IMR-90 (cell line): Measurements from ENCODE around the gene TENM4. TPM values are rescaled to one million over a fixed set of nuclear protein-coding genes. Genes with fewer than 3 reads are reported as not detected.
A peak's percentile ranks its signal among the peaks of the same experiment; 100 is the strongest.

Experiments
- ATAC-seq: fragments of 200-7000 bp; cut with Tn5 transposase; 2 replicates; pipeline ENCODE4 v1.9.1; 2020; ENCODE audit warnings: low read depth, mild to moderate bottlenecking, moderate library complexity
- BruUV-seq: library from RNA; stranded (reverse); fragments of 400-500 nt; replicated peaks from 2 replicates; lab custom pipeline; 2021; lab: Mats Ljungman, UMichigan
- CTCF ChIA-PET: fragments of 300-600 bp; formaldehyde crosslinking; extraction: SDS; loops from one replicate; lab custom pipeline; 2021; ENCODE audit warnings: antibody characterized with exemption; lab: Yijun Ruan, JAX
- POLR2A ChIA-PET: fragments of 300-600 bp; sonication (Branson Sonifier 250); formaldehyde crosslinking; loops from one replicate; lab custom pipeline; 2022; ENCODE audit warnings: antibody characterized with exemption; ENCODE audit not compliant: unreplicated experiment; lab: Charles Lee
- DNase-seq: peaks from one replicate; pipeline ENCODE4 v3.0.0; 2013
- H2AFZ ChIP-seq: replicated peaks from 2 replicates; pipeline ENCODE3; 2013; ENCODE audit warnings: low read length, mild to moderate bottlenecking; ENCODE audit not compliant: poor library complexity
- H2AK5ac ChIP-seq: 2 replicates; pipeline ENCODE4 v1.6.1; 2013; ENCODE audit warnings: low read depth, low read length, inconsistent platforms
- H2AK9ac ChIP-seq: replicated peaks from 2 replicates; pipeline ENCODE3; 2013; ENCODE audit warnings: mild to moderate bottlenecking, low read depth, low read length, moderate library complexity; ENCODE audit not compliant: poor library complexity
- H2BK120ac ChIP-seq: 2 replicates; pipeline ENCODE4 v1.6.1; 2013; ENCODE audit warnings: low read depth, low read length, inconsistent platforms
- H2BK15ac ChIP-seq: 3 replicates; pipeline ENCODE4 v1.6.1; 2013; ENCODE audit warnings: low read depth, low read length, inconsistent platforms
- H2BK20ac ChIP-seq: 2 replicates; pipeline ENCODE4 v1.6.1; 2013; ENCODE audit warnings: low read depth, mild to moderate bottlenecking, inconsistent platforms, low read length, moderate library complexity
- H2BK5ac ChIP-seq: 2 replicates; pipeline ENCODE4 v1.6.1; 2013; ENCODE audit warnings: mild to moderate bottlenecking, low read depth, low read length, inconsistent platforms; ENCODE audit not compliant: poor library complexity, severe bottlenecking
- H3K14ac ChIP-seq: replicated peaks from 2 replicates; pipeline ENCODE4 v1.6.1; 2013; ENCODE audit warnings: low read depth, low read length, inconsistent platforms
- H3K18ac ChIP-seq: 2 replicates; pipeline ENCODE4 v1.6.1; 2013; ENCODE audit warnings: low read depth, low read length, control low read depth
- H3K23ac ChIP-seq: 2 replicates; pipeline ENCODE4 v1.6.1; 2013; ENCODE audit warnings: low read depth, low read length, inconsistent platforms
- H3K27ac ChIP-seq: 2 replicates; pipeline ENCODE4 v1.5.1; 2013; ENCODE audit warnings: mild to moderate bottlenecking, control low read depth, low read length; ENCODE audit not compliant: insufficient read depth
- H3K27me3 ChIP-seq: 2 replicates; pipeline ENCODE4 v1.6.1; 2013; ENCODE audit warnings: low read length; ENCODE audit not compliant: control insufficient read depth, insufficient read depth
- H3K36me3 ChIP-seq: 2 replicates; pipeline ENCODE4 v1.6.1; 2013; ENCODE audit warnings: low read length, mixed read lengths; ENCODE audit not compliant: control insufficient read depth, insufficient read depth
- H3K4ac ChIP-seq: 2 replicates; pipeline ENCODE4 v1.6.1; 2013; ENCODE audit warnings: low read depth, low read length, inconsistent platforms
- H3K4me1 ChIP-seq: 2 replicates; pipeline ENCODE4 v1.6.1; 2013; ENCODE audit warnings: low read length, mixed read lengths; ENCODE audit not compliant: control insufficient read depth, insufficient read depth
- H3K4me2 ChIP-seq: 2 replicates; pipeline ENCODE4 v1.6.1; 2013; ENCODE audit warnings: low read depth, mild to moderate bottlenecking, control low read depth, low read length, moderate library complexity
- H3K4me3 ChIP-seq: 2 replicates; pipeline ENCODE4 v1.5.1; 2013; ENCODE audit warnings: low read depth, mild to moderate bottlenecking, control low read depth, low read length, moderate library complexity; ENCODE audit not compliant: insufficient read depth
- H3K56ac ChIP-seq: 2 replicates; pipeline ENCODE4 v1.6.1; 2013; ENCODE audit warnings: low read length, inconsistent platforms; ENCODE audit not compliant: insufficient read depth; ENCODE audit errors: extremely low read depth
- H3K79me1 ChIP-seq, 2 experiments: 2 replicates each; pipeline ENCODE4 v1.6.1; 2013; ENCODE audit warnings: low read length in 2 of 2, inconsistent platforms in 1 of 2, low read depth in 1 of 2
- H3K9ac ChIP-seq: 2 replicates; pipeline ENCODE4 v1.6.1; 2013; ENCODE audit warnings: low read depth, low read length, control low read depth
- H3K9me1 ChIP-seq: 2 replicates; pipeline ENCODE4 v1.6.1; 2013; ENCODE audit warnings: low read length, inconsistent platforms; ENCODE audit not compliant: insufficient read depth
- H3K9me3 ChIP-seq: 2 replicates; pipeline ENCODE4 v1.6.1; 2013; ENCODE audit warnings: low read length; ENCODE audit not compliant: control insufficient read depth, insufficient read depth
- H4K20me1 ChIP-seq: 2 replicates; pipeline ENCODE4 v1.6.1; 2013; ENCODE audit warnings: low read length, inconsistent platforms; ENCODE audit not compliant: insufficient read depth
- H4K5ac ChIP-seq: 2 replicates; pipeline ENCODE4 v1.6.1; 2013; ENCODE audit warnings: mild to moderate bottlenecking, low read depth, low read length, control low read depth
- H4K8ac ChIP-seq, 2 experiments: 2 replicates each; pipeline ENCODE4 v1.6.1; 2013; ENCODE audit warnings: low read depth in 2 of 2, low read length in 2 of 2, control low read depth in 1 of 2, inconsistent platforms in 1 of 2
- H4K91ac ChIP-seq: 2 replicates; pipeline ENCODE4 v1.6.1; 2013; ENCODE audit warnings: low read depth, low read length, inconsistent platforms; ENCODE audit not compliant: insufficient read depth
- BHLHE40 ChIP-seq: fragments of 150-350 bp; IDR thresholded peaks from 2 replicates; pipeline ENCODE4 v1.6.1; 2016; ENCODE audit warnings: mild to moderate bottlenecking, low read depth, low read length
- CEBPB ChIP-seq: IDR thresholded peaks from 2 replicates; pipeline ENCODE4 v1.6.1; 2012; ENCODE audit warnings: low read depth, low read length, improper control_type of control experiment
- CHD1 ChIP-seq: IDR thresholded peaks from 2 replicates; pipeline ENCODE4 v1.6.1; 2012; ENCODE audit warnings: low read depth, low read length, improper control_type of control experiment
- CTCF ChIP-seq: conservative IDR thresholded peaks from 2 replicates; pipeline ENCODE4 v1.5.1; 2012; ENCODE audit warnings: mild to moderate bottlenecking, low read depth, low read length, improper control_type of control experiment
- FOS ChIP-seq: fragments of 150-350 bp; IDR thresholded peaks from 2 replicates; pipeline ENCODE4 v1.6.1; 2016; ENCODE audit warnings: low read depth, low read length
- MAFK ChIP-seq: IDR thresholded peaks from 2 replicates; pipeline ENCODE4 v1.6.1; 2012; ENCODE audit warnings: low read depth, low read length, improper control_type of control experiment
- NFE2L2 ChIP-seq: fragments of 150-350 bp; IDR thresholded peaks from 2 replicates; pipeline ENCODE4 v1.6.1; 2016; ENCODE audit warnings: low read depth, mild to moderate bottlenecking, low read length
- RAD21 ChIP-seq: IDR thresholded peaks from 2 replicates; pipeline ENCODE4 v1.6.1; 2012; ENCODE audit warnings: low read length, improper control_type of control experiment
- RCOR1 ChIP-seq: IDR thresholded peaks from 2 replicates; pipeline ENCODE4 v1.6.1; 2012; ENCODE audit warnings: mild to moderate bottlenecking, low read length, improper control_type of control experiment; ENCODE audit not compliant: insufficient replicate concordance
- SMC3 ChIP-seq: fragments of 150-350 bp; IDR thresholded peaks from 2 replicates; pipeline ENCODE4 v1.6.1; 2016; ENCODE audit warnings: low read depth, mild to moderate bottlenecking, antibody characterized with exemption, low read length, moderate library complexity
- WGBS, 2 experiments: methylation state at CpG; one replicate each; pipeline versions ENCODE4 v1.1.5 to v1.1.7; 2013; ENCODE audit warnings: missing lambda C conversion rate in 2 of 2; ENCODE audit not compliant: insufficient read length in 1 of 2; ENCODE audit errors: extremely low coverage in 2 of 2; 5-methylcytosine and 5-hydroxymethylcytosine counted together
- dilution Hi-C: fragments of 300-500 bp; cut with HindIII; formaldehyde crosslinking; loops from one replicate; pipeline ENCODE4 v1.14.3; 2018; ENCODE audit warnings: low sequenced_read_pairs; ENCODE audit not compliant: unreplicated experiment
- in situ Hi-C: fragments of 300-500 bp; cut with MboI; formaldehyde crosslinking; loops from 3 replicates; pipeline ENCODE4 v1.14.3; 2019; ENCODE audit warnings: low sequenced_read_pairs, inconsistent platforms, mixed read lengths
- intact Hi-C: fragments of 100-400 bp; cut with micrococcal nuclease; formaldehyde crosslinking; loops from 2 replicates; pipeline ENCODE4 v1.10.0; 2022
- polyA plus RNA-seq, 3 experiments: library from polyadenylated mRNA; depleted of rRNA; stranded (reverse); fragments of >200 nt; gene quantifications; 2 replicates each; pipeline ENCODE4 v1.2.3, GENCODE V29; 2012; ENCODE audit warnings: low replicate concordance in 1 of 3
- total RNA-seq: library from RNA; depleted of rRNA; stranded (reverse); fragments of >200 nt; gene quantifications from 2 replicates; pipeline ENCODE4 v1.2.3, GENCODE V29; 2012

Gene TENM4
- total and polyA plus RNA-seq, 2 of the 4 experiments (the other 2 are of a cell fraction): 7.4 to 9.0 TPM

DNA sequence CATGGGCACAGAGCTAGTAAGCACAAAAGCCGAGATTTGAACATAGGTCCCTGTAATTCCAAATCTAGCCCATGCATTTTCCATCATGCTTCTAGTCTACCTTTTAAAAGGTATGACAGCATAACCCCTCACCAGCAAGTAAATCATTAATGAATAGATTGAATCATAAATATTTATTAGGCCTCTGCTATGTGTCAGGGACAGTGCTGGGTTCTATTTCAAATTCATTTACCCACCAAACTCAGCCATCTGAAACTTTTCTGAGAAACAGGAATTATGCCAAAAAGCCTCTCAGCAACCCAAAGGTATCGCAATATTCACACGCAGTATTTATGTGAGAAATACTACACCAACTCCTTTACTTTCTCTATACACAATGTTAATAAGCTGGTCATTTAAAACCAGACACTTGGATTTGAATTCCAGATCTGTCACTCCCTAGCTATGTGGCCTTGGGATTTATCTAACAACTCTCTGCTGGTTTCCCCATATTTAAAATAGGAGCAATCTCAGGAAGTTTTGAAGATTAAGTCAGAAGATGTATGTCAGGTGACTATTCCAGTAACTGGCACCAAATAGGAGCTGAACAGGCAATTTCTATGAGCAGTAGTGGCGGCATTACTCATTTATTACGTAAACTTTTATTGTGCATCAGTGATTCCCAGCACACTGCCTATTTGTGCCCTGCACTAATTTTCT is 191.4 kb downstream of the TENM4 start:
- no peak overlapping the region for H4K5ac ChIP-seq
- no peak overlapping the region for H3K27ac ChIP-seq
- no peak overlapping the region for H3K18ac ChIP-seq
- peaks cover 3% of the 10 kb centered on the region for H3K9me1 ChIP-seq
- ATAC-seq (peak; percentile 51), DNase-seq (peak; percentile 75)
- no peak overlapping the region for H3K23ac ChIP-seq
- no peak overlapping the region for H4K8ac ChIP-seq
- H3K9me3 ChIP-seq: no peaks in the 10 kb centered on the region
- no peak overlapping the region for H3K4ac ChIP-seq
- H4K91ac ChIP-seq: no peak overlapping the region
- H3K14ac ChIP-seq: no peak overlapping the region
- no peak overlapping the region for H2BK15ac ChIP-seq
- H3K56ac ChIP-seq: no peak overlapping the region
- H3K36me3 ChIP-seq: no peaks in the 10 kb centered on the region
- H2BK5ac ChIP-seq: no peak overlapping the region
- no TSS peak for BruUV-seq
- peaks cover 8% of the 10 kb centered on the region for H3K4me1 ChIP-seq
- dilution Hi-C loops (no loop called here), intact Hi-C loops (loop anchor here (10.0 kb wide), 1 partner anchor 455 kb away; no protein-coding TSS in a partner anchor), in situ Hi-C loops (no loop called here)
- ChIA-PET CTCF (interaction anchor here (0.6 kb wide), 1 partner anchor 180 kb away, joined by 3 read pairs; no protein-coding TSS in a partner anchor), POLR2A (no interaction called here)
- H3K9ac ChIP-seq: no peak overlapping the region
- H2AK9ac ChIP-seq: no peak overlapping the region
- TF ChIP-seq SMC3 (no peak), CEBPB (0 out of 2 replicates have a peak, but pooled peaks have one; percentile 0), CTCF (no peak), NFE2L2 (no peak), MAFK (peak; percentile 72), BHLHE40 (no peak), RCOR1 (no peak), RAD21 (no peak), CHD1 (no peak), FOS (no peak)
- H3K79me1 ChIP-seq: no peaks in the 10 kb centered on the region
- WGBS, 2 experiments: no CpG with 5 or more reads among the region's 5 CpGs
- no peak overlapping the region for H2AK5ac ChIP-seq
- no peak overlapping the region for H2BK120ac ChIP-seq
- 0 out of 2 replicates have a peak, but pooled peaks cover 2% of the 10 kb centered on the region for H4K20me1 ChIP-seq
- peak overlapping the region; percentile 22; the same call in 1 of the 2 replicates for H3K4me2 ChIP-seq
- H3K27me3 ChIP-seq: no peaks in the 10 kb centered on the region
- H2BK20ac ChIP-seq: no peak overlapping the region
- H3K4me3 ChIP-seq: no peak overlapping the region
- no peak overlapping the region for H2AFZ ChIP-seq
